Activated CD4-positive, alpha-beta T cell treated with anti-CD3 and anti-CD28 coated beads for 48 hours (primary cell): ENCODE data around the gene FOXP4.

Experiments
- DNase-seq: peaks from one replicate; pipeline ENCODE4 v3.0.0-alpha.2; 2020

The FOXP4 gene

GRCh38 chr6:41548098-41548840 is 2.1 kb downstream of the FOXP4 start:
- DNase-seq = peak; percentile 67

- DNase-seq = no peak
Measured at GRCh38 chr6:41548841-41549642, 2.9 kb downstream of the FOXP4 start.

- DNase-seq = no peak
Measured at GRCh38 chr6:41549673-41550072, 3.5 kb downstream of the FOXP4 start.

GRCh38 chr6:41551086-41551700 is 5.0 kb downstream of the FOXP4 start:
- no peak for DNase-seq

GRCh38 chr6:41551857-41552256 is 5.7 kb downstream of the FOXP4 start:
- DNase-seq = no peak

- no peak for DNase-seq
Measured at GRCh38 chr6:41552723-41553122, 6.5 kb downstream of the FOXP4 start.

GRCh38 chr6:41553405-41553999 is 7.3 kb downstream of the FOXP4 start:
- no peak for DNase-seq

- no peak for DNase-seq
Measured at GRCh38 chr6:41555326-41556300, 9.4 kb downstream of the FOXP4 start.

- no peak for DNase-seq
Measured at GRCh38 chr6:41557335-41557734, 11.2 kb downstream of the FOXP4 start.

- DNase-seq = peak; percentile 29
Measured at GRCh38 chr6:41558033-41558807, 12.0 kb downstream of the FOXP4 start.

GRCh38 chr6:41559655-41560427 is 13.7 kb downstream of the FOXP4 start:
- DNase-seq = no peak

- peak; percentile 86 for DNase-seq
Measured at GRCh38 chr6:41560431-41561192, 14.4 kb downstream of the FOXP4 start.

- no peak for DNase-seq
Measured at GRCh38 chr6:41561416-41561815, 15.2 kb downstream of the FOXP4 start.

- DNase-seq = no peak
Measured at GRCh38 chr6:41561931-41562911, 16.0 kb downstream of the FOXP4 start.

- no peak for DNase-seq
Measured at GRCh38 chr6:41563060-41563776, 17.0 kb downstream of the FOXP4 start.

- no peak for DNase-seq
Measured at GRCh38 chr6:41564448-41565142, 18.4 kb downstream of the FOXP4 start.

- DNase-seq = no peak
Measured at GRCh38 chr6:41565701-41566100, 19.5 kb downstream of the FOXP4 start.
